Fibroblast of the conjunctiva (primary cell): ENCODE results near the gene SHISA6.

ENCODE experiments used
- DNase-seq: peaks from one replicate; pipeline ENCODE4 v3.0.0-alpha.2; 2010; ENCODE audit warnings: low read depth

Gene SHISA6

GRCh38 chr17:11539637-11540036 lies 298.6 kb downstream of the SHISA6 start:
- no peak for DNase-seq

DNA sequence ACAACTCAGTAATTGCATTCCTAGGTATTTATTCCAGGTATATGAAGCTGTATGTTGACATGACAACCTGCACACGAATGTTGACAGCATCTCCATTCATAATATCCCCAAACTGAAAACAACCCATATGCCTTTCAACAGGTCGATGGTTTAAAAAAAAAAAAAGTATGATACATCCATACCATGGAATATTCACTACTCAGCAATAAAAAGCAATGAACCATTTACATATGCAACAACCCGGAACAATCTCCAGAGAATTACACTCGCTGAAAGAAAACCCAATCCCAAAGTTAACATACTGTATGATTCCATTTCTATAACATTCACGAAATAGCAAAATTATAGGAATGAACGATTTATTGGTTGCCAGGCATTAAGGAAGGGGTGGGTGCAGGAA lies 304.0 kb downstream of the SHISA6 start:
- DNase-seq = no peak

GRCh38 chr17:11545696-11546095 lies 304.7 kb downstream of the SHISA6 start:
- DNase-seq = no peak

DNA sequence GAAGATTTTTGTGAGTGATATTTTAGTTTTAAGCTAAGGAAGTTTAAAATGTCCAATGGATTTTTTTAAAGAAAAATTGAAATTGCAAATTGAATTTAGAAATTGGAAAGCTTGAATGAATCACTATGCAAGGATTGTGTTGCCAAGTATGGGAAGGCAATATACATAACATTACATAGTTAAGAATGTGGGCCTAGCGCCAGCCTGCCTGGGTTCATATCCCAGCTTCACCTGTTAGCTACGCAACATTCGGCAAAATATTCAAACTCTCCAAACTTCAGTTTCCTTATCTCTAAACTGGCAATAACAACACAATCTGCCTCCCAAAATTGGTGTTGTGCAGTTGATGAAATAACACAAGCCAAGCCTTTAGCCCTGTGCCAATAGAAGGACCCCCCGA lies 306.8 kb downstream of the SHISA6 start:
- no peak for DNase-seq

- no peak for DNase-seq
Measured at GRCh38 chr17:11548398-11548797, 307.4 kb downstream of the SHISA6 start.

DNA sequence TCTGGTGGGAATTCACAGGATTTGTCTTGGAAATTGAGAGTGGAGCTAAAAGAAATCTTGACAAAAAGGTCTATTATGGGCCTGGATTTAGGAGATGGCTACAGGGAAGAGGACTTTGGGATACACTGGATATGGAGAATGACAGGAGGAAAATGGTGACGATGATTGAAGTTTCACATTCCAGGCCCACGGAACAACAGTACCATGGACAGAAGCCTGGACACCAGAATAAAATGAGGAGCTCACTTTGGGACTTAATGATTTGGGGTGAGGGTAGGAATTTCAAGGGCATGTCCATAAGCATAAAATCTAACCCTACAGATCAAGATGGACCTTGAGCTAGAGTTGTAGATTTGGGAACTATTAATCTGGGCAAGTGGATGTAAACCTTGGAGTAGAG lies 309.4 kb downstream of the SHISA6 start:
- no peak for DNase-seq

GRCh38 chr17:11551442-11551841 lies 310.4 kb downstream of the SHISA6 start:
- DNase-seq = no peak

- no peak for DNase-seq
Measured at GRCh38 chr17:11553135-11553534, 312.1 kb downstream of the SHISA6 start.

DNA sequence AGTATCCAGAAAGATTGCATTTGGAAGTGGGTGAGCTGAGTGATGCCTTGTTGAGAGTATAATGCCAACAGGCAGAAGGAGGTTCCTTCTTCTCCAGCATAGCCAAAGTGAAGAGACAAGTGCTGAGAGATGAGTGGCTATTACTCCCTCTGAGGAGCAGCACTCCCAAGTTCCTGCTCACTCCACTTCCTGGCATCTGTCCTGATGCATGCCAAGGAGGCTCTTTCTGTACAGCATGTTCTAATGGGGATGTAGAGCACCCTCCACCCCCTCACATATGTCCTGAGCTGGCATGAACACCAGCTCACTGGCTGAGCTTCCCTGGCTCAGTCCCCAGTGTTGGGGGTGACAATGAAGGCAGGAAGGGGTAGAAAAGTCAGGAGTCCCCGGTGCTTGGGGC lies 313.0 kb downstream of the SHISA6 start:
- DNase-seq = no peak

GRCh38 chr17:11554542-11554941 lies 313.5 kb downstream of the SHISA6 start:
- DNase-seq = no peak

DNA sequence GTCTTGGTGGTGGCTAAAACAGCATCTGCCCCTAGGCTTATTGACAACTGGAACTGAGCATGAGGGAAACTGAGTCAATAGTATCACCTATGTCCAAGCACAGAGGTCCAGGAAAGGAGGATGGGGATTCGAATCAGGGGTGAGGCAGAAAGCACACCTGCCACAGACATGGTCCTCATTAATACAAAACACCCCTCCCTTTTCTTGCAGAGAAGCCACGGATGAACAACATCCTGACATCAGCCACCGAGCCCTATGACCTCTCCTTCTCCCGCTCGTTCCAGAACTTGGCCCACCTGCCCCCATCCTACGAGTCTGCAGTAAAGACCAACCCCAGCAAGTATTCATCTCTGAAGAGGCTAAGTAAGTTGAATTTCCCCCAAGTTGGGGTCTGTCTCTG lies 314.5 kb downstream of the SHISA6 start:
- no peak for DNase-seq

- DNase-seq = no peak
Measured at GRCh38 chr17:11557727-11558452, 316.9 kb downstream of the SHISA6 start.

GRCh38 chr17:11558681-11559234 lies 317.7 kb downstream of the SHISA6 start:
- DNase-seq = no peak

GRCh38 chr17:11559601-11560000 lies 318.6 kb downstream of the SHISA6 start:
- no peak for DNase-seq

DNA sequence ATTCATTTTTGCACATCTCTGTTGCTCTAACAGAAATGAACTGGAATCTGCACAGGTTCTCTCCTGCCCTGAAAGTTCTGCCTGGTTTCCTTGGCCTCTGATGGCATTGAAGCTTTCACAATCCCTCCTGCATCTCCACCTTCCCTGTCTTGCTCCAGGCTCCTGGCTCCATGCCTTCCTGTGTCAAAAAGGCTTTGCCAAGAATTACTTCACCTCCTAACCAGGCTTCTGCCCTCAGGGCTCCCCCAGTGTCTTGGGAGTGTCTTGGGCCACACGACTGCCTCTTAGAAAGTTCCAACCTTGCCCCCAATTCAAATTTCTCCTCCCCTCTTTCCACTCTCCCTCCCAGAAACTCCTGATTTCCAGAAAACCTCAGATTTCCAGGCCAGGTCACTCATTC lies 320.3 kb downstream of the SHISA6 start:
- no peak for DNase-seq

- DNase-seq = no peak
Measured at GRCh38 chr17:11561702-11562101, 320.7 kb downstream of the SHISA6 start.

DNA sequence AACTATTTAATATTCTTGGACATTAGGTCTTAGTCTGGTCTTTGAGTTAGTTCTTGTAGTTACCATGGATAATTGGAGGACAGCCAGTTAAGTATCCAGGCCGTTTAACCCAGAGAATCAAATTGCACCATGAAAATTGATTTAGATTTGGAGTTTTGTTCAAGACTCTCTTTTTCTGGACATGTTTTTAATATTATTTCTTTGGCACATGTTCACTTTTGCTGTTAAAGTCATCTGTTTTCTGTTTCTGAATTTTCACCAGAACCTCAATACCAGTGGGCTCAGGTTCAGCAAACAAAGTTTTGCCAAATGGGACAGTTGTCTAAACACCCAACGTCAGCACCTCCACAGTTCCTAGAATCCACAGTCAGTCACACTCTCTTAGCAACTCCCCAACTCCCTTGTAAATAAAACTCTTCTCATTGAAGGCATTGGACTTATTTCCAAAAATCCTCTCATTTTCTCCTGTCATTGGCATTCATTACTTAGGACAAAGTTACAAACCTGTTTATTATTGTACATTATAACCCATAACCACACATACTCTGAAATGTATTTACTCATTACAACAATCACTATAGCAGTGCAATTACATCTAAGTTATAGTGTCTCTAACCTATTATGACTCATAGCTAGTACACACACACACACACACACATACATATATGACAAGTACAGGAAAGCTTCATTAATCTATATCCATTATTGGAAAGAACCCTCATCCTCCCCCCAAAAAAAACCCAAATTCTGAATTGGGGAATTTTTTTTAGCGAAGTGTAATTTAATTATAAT lies 323.8 kb downstream of the SHISA6 start:
- no peak for DNase-seq

GRCh38 chr17:11565591-11565990 lies 324.6 kb downstream of the SHISA6 start:
- no peak for DNase-seq

DNA sequence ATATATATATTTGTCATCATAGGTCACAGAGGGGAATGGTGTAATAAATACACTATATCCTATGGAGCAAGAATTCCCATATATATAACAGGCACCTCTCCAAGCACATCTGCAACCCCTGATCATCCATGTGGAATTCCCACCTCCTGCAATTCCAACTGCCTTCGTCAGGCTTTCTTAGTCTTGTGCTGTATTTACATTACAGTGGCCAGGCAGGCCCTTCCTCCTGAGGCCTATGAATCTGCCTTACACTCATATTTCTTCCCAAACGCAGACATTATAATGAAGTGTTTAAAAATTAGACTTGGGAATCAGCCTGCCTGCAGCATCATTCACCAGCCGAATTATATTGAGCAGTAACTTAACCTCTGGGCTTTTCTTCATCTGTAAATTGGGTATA lies 338.0 kb downstream of the SHISA6 start:
- DNase-seq = no peak

- no peak for DNase-seq
Measured at GRCh38 chr17:11580677-11581076, 339.7 kb downstream of the SHISA6 start.

DNA sequence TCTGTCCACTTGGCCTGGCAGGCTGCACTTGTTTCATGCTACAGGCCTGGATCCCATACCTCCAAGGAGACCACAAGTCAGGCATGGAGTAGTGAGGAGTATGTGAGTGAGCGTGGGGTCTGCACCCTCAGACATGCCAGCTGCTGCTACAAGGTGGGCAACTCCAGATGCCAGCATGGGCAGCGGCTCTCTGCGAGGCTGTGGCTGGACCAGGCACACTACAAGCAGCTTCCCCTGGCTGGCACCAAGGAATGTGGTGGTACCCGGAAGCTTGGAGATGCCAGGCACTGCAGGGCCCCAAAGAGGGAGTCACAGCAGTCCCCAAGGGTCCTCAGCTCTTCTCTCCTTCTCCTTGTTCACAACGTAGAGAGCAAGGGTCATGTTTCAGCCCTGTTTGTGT lies 341.2 kb downstream of the SHISA6 start:
- DNase-seq = no peak

DNA sequence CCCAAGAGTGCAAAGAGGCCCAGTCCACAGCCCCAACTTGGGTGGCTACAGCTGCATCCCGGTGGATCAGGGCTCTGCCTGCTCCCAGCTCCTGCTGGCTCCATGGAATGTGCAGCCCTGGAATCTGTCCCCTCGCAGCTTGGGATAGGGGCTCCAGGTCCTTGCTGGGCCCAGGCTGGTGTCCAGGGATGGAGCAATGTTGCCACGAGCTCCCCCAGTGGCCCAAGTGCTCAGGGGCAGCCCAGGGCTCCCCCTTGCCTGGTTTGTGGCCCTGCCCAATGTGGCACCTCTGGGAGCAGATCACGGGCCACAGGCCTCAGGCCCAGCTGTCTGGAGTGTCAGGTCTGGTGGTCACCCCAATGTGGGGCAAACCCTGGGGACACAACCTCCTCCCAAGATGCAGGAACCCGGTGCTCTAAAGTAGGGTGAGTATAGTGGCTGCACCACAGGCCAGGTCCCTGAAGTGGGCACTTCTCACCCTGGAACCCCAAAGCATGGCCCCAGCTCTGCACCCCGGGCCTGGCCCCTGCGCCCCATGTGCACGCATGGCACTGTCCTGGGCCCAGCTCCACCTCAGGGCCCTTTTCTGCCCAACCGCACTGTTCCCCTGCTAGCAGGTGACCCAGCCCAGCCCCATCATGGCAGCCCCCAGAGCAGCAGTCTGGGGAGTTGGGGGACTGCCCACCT lies 342.4 kb downstream of the SHISA6 start:
- no peak for DNase-seq

- no peak for DNase-seq
Measured at GRCh38 chr17:11589716-11590115, 348.7 kb downstream of the SHISA6 start.
